Common myeloid progenitor, CD34-positive (primary cell): ENCODE measurements around the gene ITGA11.

Source experiments
- CTCF ChIA-PET: fragments of 350-600 bp; sonication (Branson Sonifier 250); formaldehyde crosslinking; loops from one replicate; lab custom pipeline; 2021; ENCODE audit warnings: antibody characterized with exemption; lab: Charles Lee
- POLR2A ChIA-PET: fragments of 350-600 bp; sonication (Branson Sonifier 250); formaldehyde crosslinking; loops from one replicate; lab custom pipeline; 2021; ENCODE audit warnings: antibody characterized with exemption; lab: Charles Lee
- DNase-seq, 3 donors: peaks; one replicate each; pipeline versions ENCODE4 v3.0.0 to v3.0.0-alpha.2; 2013
- H3K27ac ChIP-seq, 2 experiments: 1 replicate in 1 of 2; 2 replicates in 1 of 2; pipeline ENCODE4 v1.7.0; 2013; ENCODE audit warnings: inconsistent platforms in 2 of 2, low read length in 2 of 2, mild to moderate bottlenecking in 2 of 2, low read depth in 1 of 2, moderate library complexity in 1 of 2; ENCODE audit not compliant: severe bottlenecking in 2 of 2, insufficient read depth in 1 of 2, poor library complexity in 1 of 2
- H3K27me3 ChIP-seq, 5 experiments: replicated peaks in 2 of 5; 1 replicate in 3 of 5; 2 replicates in 2 of 5; pipeline versions ENCODE4 v1.6.1 to v1.7.0; 2013; ENCODE audit warnings: low read length in 4 of 5, mild to moderate bottlenecking in 2 of 5, moderate library complexity in 2 of 5, inconsistent platforms in 1 of 5; ENCODE audit not compliant: insufficient read depth in 5 of 5, control insufficient read depth in 4 of 5
- H3K36me3 ChIP-seq, 4 experiments: 1 replicate in 2 of 4; 2 replicates in 2 of 4; pipeline versions ENCODE4 v1.6.1 to v1.7.0; 2013; ENCODE audit warnings: low read length in 3 of 4, control low read depth in 1 of 4, mild to moderate bottlenecking in 1 of 4; ENCODE audit not compliant: control insufficient read depth in 4 of 4, insufficient read depth in 4 of 4
- H3K4me1 ChIP-seq, 4 experiments: 1 replicate in 3 of 4; 2 replicates in 1 of 4; pipeline versions ENCODE4 v1.6.1 to v1.7.1; 2013; ENCODE audit warnings: low read length in 3 of 4, mild to moderate bottlenecking in 3 of 4, control low read depth in 1 of 4, inconsistent platforms in 1 of 4, moderate library complexity in 1 of 4; ENCODE audit not compliant: control insufficient read depth in 4 of 4, insufficient read depth in 4 of 4; ENCODE audit errors: control extremely low read depth in 1 of 4
- H3K4me3 ChIP-seq, 7 experiments: 1 replicate in 4 of 7; 2 replicates in 3 of 7; pipeline versions ENCODE4 v1.5.1 to v1.7.0; 2013; ENCODE audit warnings: mild to moderate bottlenecking in 7 of 7, low read length in 6 of 7, moderate library complexity in 6 of 7, inconsistent platforms in 2 of 7, low read depth in 2 of 7, control low read depth in 1 of 7; ENCODE audit not compliant: insufficient read depth in 4 of 7, control insufficient read depth in 1 of 7; ENCODE audit errors: extremely low read depth in 1 of 7
- H3K9me3 ChIP-seq, 5 experiments: 1 replicate in 4 of 5; 2 replicates in 1 of 5; pipeline versions ENCODE4 v1.6.1 to v1.7.1; 2013; ENCODE audit warnings: low read length in 4 of 5, mild to moderate bottlenecking in 2 of 5, inconsistent platforms in 1 of 5, low read depth in 1 of 5, moderate library complexity in 1 of 5; ENCODE audit not compliant: control insufficient read depth in 4 of 5, insufficient read depth in 2 of 5; ENCODE audit errors: control extremely low read depth in 1 of 5
- WGBS: methylation state at CpG from one replicate; pipeline ENCODE4 v1.1.5; 2013; ENCODE audit not compliant: insufficient coverage; 5-methylcytosine and 5-hydroxymethylcytosine counted together

Gene ITGA11

GRCh38 chr15:68369931-68370767, 61.8 kb downstream of the ITGA11 start:
- no peak for DNase-seq
- no peaks in the 10 kb centered on the region for H3K27me3 ChIP-seq
- H3K4me1 ChIP-seq, result peaks cover 0 to 18% (median 16%) of the 10 kb centered on the region in 4 experiments

GRCh38 chr15:68368731-68369435, 63.1 kb downstream of the ITGA11 start:
- POLR2A ChIA-PET, result interaction anchor here (0.5 kb wide), 1 partner anchor 26 kb away, joined by 3 read pairs; no protein-coding TSS in a partner anchor
- peaks cover 0 to 27% (median 22%) of the 10 kb centered on the region in 4 experiments for H3K4me1 ChIP-seq

More at GRCh38 chr15:68369931-68370767, 61.8 kb downstream of the ITGA11 start:
- 89% methylated on average over 18 of the region's 24 CpGs for WGBS
- CTCF ChIA-PET, result interaction anchor here (1.2 to 1.3 kb wide), 4 partner anchors 9 to 63 kb away, joined by 3 to 4 read pairs (median 3); no protein-coding TSS in a partner anchor
- Histone ChIP-seq H3K4me3 (no peak overlapping the region), H3K9me3 (no peaks in the 10 kb centered on the region), H3K27ac (no peak overlapping the region), H3K36me3 (no peaks in the 10 kb centered on the region)
- POLR2A ChIA-PET, result no interaction called here

DNA sequence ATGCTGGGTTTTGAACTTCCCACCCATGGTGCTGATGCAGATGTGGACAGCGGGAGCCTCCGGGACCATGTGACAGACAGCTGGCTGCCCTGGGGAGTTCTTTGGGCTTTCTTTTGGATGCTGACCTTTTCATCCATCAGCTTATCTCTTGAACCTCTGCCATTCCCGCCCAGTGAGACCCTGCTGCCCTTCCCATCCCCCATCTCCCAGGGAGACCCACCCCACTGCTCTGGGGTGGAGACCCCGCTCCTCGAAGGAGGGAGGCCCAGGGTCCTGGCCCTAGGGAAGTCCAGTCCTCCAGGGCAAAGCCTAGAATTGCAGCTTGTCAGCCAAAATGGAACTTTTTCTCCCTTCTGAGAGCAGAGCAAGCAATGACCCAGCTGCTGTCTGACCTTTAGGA, 64.0 kb downstream of the ITGA11 start:
- DNase-seq, result no peak
- no peaks in the 10 kb centered on the region for H3K9me3 ChIP-seq
- CTCF ChIA-PET, result interaction anchor here (2.2 to 2.8 kb wide), 2 partner anchors 34 to 62 kb away, joined by 6 to 17 read pairs; no protein-coding TSS in a partner anchor
- no peak overlapping the region for H3K4me3 ChIP-seq
- no CpG with 5 or more reads among the region's 5 CpGs for WGBS
- H3K36me3 ChIP-seq, result no peaks in the 10 kb centered on the region
- H3K27me3 ChIP-seq, result no peaks in the 10 kb centered on the region
- POLR2A ChIA-PET, result interaction anchor here (0.5 kb wide), 2 partner anchors 11 to 25 kb away, joined by 3 to 4 read pairs; no protein-coding TSS in a partner anchor
- H3K27ac ChIP-seq, result no peak overlapping the region
- peaks cover 0 to 27% (median 22%) of the 10 kb centered on the region in 4 experiments for H3K4me1 ChIP-seq

More at GRCh38 chr15:68368731-68369435, 63.1 kb downstream of the ITGA11 start:
- Histone ChIP-seq H3K27me3 (no peaks in the 10 kb centered on the region), H3K4me3 (no peak overlapping the region), H3K36me3 (no peaks in the 10 kb centered on the region), H3K27ac (no peak overlapping the region), H3K9me3 (no peaks in the 10 kb centered on the region)
- DNase-seq, result no peak
- 90% methylated on average over 9 of the region's 9 CpGs for WGBS
- CTCF ChIA-PET, result interaction anchor here (1.3 to 2.8 kb wide), 4 partner anchors 14 to 62 kb away, joined by 3 to 17 read pairs (median 4); no protein-coding TSS in a partner anchor

- 92% methylated on average over 2 of the region's 4 CpGs for WGBS
- POLR2A ChIA-PET, result no interaction called here
- DNase-seq, result no peak
- H3K27me3 ChIP-seq, result no peaks in the 10 kb centered on the region
- H3K4me3 ChIP-seq, result no peak overlapping the region
- H3K36me3 ChIP-seq, result no peaks in the 10 kb centered on the region
- no peak overlapping the region for H3K27ac ChIP-seq
- CTCF ChIA-PET, result interaction anchor here (1.2 to 2.8 kb wide), 3 partner anchors 19 to 61 kb away, joined by 3 to 17 read pairs (median 6); no protein-coding TSS in a partner anchor
- no peaks in the 10 kb centered on the region for H3K9me3 ChIP-seq
- H3K4me1 ChIP-seq, result peaks cover 0 to 27% (median 23%) of the 10 kb centered on the region in 4 experiments
These were observed 64.7 kb downstream of the ITGA11 start for GRCh38 chr15:68367226-68367625.

- Histone ChIP-seq H3K4me1 (peaks cover 0 to 30% (median 26%) of the 10 kb centered on the region in 4 experiments), H3K27ac (no peak overlapping the region), H3K27me3 (no peaks in the 10 kb centered on the region), H3K9me3 (no peaks in the 10 kb centered on the region), H3K36me3 (no peaks in the 10 kb centered on the region), H3K4me3 (no peak overlapping the region)
- DNase-seq, result peak in 2 of 3 donors; percentile 26 to 41
- 62% methylated on average over 6 of the region's 9 CpGs for whole genome bisulfite sequencing
- CTCF ChIA-PET, result interaction anchor here (0.9 to 2.8 kb wide), 6 partner anchors 8 to 103 kb away, joined by 3 to 17 read pairs (median 3); no protein-coding TSS in a partner anchor
- POLR2A ChIA-PET, result interaction anchor here (0.6 to 1.3 kb wide), 2 partner anchors 14 to 1023 kb away, joined by 3 read pairs; no protein-coding TSS in a partner anchor
These were observed 65.6 kb downstream of the ITGA11 start for GRCh38 chr15:68366314-68366713.

DNA sequence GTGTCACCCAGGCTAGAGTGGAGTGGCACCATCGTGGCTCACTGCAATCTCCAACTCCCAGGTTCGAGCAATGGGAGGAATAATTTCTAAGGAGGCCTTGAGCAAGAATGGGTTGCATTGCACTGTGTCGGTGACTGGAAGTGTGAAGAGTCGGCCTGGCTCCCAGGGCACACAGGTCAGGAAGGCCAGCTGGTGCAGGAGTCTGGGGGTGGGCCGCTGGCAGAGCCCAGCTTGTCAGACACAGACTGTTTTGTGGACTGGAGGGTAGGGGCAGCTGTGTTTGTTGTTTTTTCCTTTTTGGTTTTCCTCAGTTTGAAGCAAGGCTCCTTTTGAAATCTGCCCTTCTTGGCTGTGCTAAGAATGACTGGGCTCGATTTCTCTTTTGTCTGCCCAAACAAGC, 66.2 kb downstream of the ITGA11 start:
- POLR2A ChIA-PET, result interaction anchor here (0.6 to 1.3 kb wide), 4 partner anchors 13 to 1023 kb away, joined by 3 to 4 read pairs (median 3); no protein-coding TSS in a partner anchor
- no peaks in the 10 kb centered on the region for H3K27me3 ChIP-seq
- peak in 1 of 3 donors; percentile 7 for DNase-seq
- no peak overlapping the region for H3K4me3 ChIP-seq
- peaks cover 0 to 35% (median 27%) of the 10 kb centered on the region in 4 experiments for H3K4me1 ChIP-seq
- no peaks in the 10 kb centered on the region for H3K9me3 ChIP-seq
- no peak overlapping the region for H3K27ac ChIP-seq
- no peaks in the 10 kb centered on the region for H3K36me3 ChIP-seq
- WGBS, result 65% methylated on average over 6 of the region's 6 CpGs
- CTCF ChIA-PET, result interaction anchor here (0.8 to 1.7 kb wide), 8 partner anchors 9 to 120 kb away, joined by 3 to 9 read pairs (median 3); no protein-coding TSS in a partner anchor
